Measurements from ENCODE around the gene KRT76.

The KRT76 gene

GRCh38 chr12:52821826-52822660, 44.9 kb upstream of the KRT76 start:
- H3K4me3 ChIP-seq (ENCODE audit: low read depth, low read length) = no peak overlapping the region
- TF ChIP-seq MYC (IDR thresholded peaks at IDR 0.05; ENCODE audit: low read depth, low read length) = no peak
- no peak for TF ChIP-seq CTCF (IDR thresholded peaks at IDR 0.05; ENCODE audit: low read depth, low read length)
- TF ChIP-seq MAX (IDR thresholded peaks at IDR 0.05; ENCODE audit: low read depth, low read length) = no peak
- no peak for TF ChIP-seq POLR2A (IDR thresholded peaks at IDR 0.05; ENCODE audit: extremely low read depth, insufficient read length)
- DNase-seq (ENCODE audit: low read depth) = no peak

GRCh38 chr12:52821071-52821730, 44.1 kb upstream of the KRT76 start:
- no peak overlapping the region for H3K4me3 ChIP-seq (ENCODE audit: low read depth, low read length)
- TF ChIP-seq MYC (IDR thresholded peaks at IDR 0.05; ENCODE audit: low read depth, low read length) (no peak), POLR2A (IDR thresholded peaks at IDR 0.05; ENCODE audit: extremely low read depth, insufficient read length) (no peak), MAX (IDR thresholded peaks at IDR 0.05; ENCODE audit: low read depth, low read length) (no peak), CTCF (IDR thresholded peaks at IDR 0.05; ENCODE audit: low read depth, low read length) (no peak)
- DNase-seq (ENCODE audit: low read depth) = no peak

GRCh38 chr12:52820521-52820920, 43.4 kb upstream of the KRT76 start:
- no peak for DNase-seq (ENCODE audit: low read depth)
- TF ChIP-seq MAX (IDR thresholded peaks at IDR 0.05; ENCODE audit: low read depth, low read length) = no peak
- no peak for TF ChIP-seq CTCF (IDR thresholded peaks at IDR 0.05; ENCODE audit: low read depth, low read length)
- no peak for TF ChIP-seq POLR2A (IDR thresholded peaks at IDR 0.05; ENCODE audit: extremely low read depth, insufficient read length)
- no peak for TF ChIP-seq MYC (IDR thresholded peaks at IDR 0.05; ENCODE audit: low read depth, low read length)

GRCh38 chr12:52819731-52820510, 42.8 kb upstream of the KRT76 start:
- no peak overlapping the region for H3K4me3 ChIP-seq (ENCODE audit: low read depth, low read length)
- no peak for DNase-seq (ENCODE audit: low read depth)
- TF ChIP-seq MAX (IDR thresholded peaks at IDR 0.05; ENCODE audit: low read depth, low read length) (no peak), MYC (IDR thresholded peaks at IDR 0.05; ENCODE audit: low read depth, low read length) (no peak), CTCF (IDR thresholded peaks at IDR 0.05; ENCODE audit: low read depth, low read length) (no peak), POLR2A (IDR thresholded peaks at IDR 0.05; ENCODE audit: extremely low read depth, insufficient read length) (no peak)

More at GRCh38 chr12:52820521-52820920, 43.4 kb upstream of the KRT76 start:
- no peak overlapping the region for H3K4me3 ChIP-seq (ENCODE audit: low read depth, low read length)

- DNase-seq (ENCODE audit: low read depth) = no peak
- TF ChIP-seq CTCF (IDR thresholded peaks at IDR 0.05; ENCODE audit: low read depth, low read length) (no peak), POLR2A (IDR thresholded peaks at IDR 0.05; ENCODE audit: extremely low read depth, insufficient read length) (no peak), MYC (IDR thresholded peaks at IDR 0.05; ENCODE audit: low read depth, low read length) (no peak), MAX (IDR thresholded peaks at IDR 0.05; ENCODE audit: low read depth, low read length) (no peak)
- H3K4me3 ChIP-seq (ENCODE audit: low read depth, low read length) = no peak overlapping the region
Observed at GRCh38 chr12:52818887-52819420, 41.8 kb upstream of the KRT76 start.

Data from NB4 (cell line).